Measurements from ENCODE around the gene CDCP1.

CDCP1 gene, protein sequence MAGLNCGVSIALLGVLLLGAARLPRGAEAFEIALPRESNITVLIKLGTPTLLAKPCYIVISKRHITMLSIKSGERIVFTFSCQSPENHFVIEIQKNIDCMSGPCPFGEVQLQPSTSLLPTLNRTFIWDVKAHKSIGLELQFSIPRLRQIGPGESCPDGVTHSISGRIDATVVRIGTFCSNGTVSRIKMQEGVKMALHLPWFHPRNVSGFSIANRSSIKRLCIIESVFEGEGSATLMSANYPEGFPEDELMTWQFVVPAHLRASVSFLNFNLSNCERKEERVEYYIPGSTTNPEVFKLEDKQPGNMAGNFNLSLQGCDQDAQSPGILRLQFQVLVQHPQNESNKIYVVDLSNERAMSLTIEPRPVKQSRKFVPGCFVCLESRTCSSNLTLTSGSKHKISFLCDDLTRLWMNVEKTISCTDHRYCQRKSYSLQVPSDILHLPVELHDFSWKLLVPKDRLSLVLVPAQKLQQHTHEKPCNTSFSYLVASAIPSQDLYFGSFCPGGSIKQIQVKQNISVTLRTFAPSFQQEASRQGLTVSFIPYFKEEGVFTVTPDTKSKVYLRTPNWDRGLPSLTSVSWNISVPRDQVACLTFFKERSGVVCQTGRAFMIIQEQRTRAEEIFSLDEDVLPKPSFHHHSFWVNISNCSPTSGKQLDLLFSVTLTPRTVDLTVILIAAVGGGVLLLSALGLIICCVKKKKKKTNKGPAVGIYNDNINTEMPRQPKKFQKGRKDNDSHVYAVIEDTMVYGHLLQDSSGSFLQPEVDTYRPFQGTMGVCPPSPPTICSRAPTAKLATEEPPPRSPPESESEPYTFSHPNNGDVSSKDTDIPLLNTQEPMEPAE

DNA sequence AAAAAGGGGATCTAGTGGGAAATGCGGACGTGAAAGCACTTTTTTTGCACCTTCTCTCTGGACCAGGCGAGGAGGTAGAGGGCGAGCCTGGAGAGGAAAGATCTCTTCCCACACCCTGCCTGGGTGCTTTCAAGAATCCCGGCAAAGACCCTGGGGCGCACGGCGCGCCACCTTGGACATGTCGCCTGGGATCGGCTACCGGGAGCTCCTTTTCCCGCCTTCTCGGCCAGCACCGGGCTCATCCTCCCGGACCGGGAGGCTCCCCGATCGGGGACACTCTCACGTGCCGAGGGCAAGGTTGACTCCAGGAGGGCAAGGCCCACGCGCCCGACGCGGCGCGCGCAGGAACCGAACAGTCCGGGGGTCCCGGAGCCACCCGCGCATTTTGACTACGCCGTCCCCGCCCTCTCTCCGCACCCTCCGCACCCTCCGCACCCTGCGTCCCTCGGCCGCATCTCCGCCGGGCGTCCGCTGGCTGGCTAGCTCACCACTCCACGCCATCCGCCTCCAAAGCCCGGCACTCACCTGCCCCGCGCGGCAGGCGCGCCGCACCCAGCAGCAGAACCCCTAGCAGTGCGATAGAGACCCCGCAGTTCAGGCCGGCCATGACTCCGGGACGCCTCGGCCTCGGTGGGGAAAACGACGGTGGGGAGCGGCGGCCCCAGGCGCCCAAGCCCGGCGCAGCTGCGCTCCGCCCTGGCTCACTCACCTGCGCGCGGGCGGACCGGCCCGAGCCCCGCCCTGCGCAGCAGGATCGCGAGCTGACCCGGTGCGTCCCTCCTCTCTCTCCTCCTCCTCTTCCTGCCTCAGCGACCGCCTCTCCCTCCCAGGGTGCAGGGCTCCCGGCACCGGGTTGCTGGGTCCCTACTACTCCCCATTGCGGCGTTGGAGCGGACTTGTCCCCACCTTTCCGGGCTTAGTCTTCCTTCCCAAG lies at the start of gene CDCP1:
Gene CDCP1 (minus strand): TSS at position 698 of the 934 bp plus-strand sequence. CDS start 91 bp downstream, at position 607.
- no peak for DNase-seq

DNA sequence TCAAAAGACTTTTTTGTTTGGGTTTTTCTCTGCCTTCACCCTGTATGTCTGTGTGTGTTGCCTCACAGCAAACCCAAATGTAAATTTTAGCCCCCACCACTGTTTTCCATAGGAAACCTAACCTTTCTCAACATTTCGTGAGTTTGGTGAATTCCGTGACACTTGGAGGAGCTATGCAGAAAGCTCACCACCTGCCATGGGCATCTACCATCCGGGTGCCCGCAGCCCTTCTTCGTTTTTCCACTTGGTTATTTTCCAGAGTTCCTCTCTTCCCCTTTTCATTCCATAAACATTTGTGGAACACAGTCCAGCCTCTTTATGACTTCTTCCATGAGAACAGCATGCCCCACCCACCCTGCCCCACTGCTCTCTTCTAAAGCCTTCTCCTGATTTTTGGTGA lies 48.6 kb upstream of the CDCP1 start:
- no peak for DNase-seq

DNA sequence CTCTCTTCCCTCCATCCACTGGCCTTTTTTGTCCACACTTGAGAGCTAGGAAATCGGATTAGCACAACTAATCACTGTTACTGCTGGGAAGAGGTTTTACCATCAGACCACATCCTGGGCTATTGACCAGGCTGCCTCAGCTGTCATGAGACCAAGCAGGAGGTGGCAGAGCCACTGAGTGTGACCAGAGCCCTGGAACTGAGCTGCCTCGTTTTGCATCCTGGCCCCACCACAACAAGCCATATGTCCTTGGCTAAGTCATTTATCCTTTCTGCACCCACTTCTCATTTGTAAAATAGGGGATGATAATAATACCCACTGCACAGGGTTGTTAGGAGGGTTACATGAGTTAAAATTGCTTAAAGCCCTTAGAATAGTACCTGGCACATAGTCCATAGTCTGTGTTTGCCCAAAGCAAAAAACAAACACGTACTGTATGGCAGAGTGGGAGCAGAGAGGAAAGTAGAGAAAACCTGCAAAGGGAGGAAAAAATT lies 45.8 kb upstream of the CDCP1 start:
- DNase-seq, result no peak

DNA sequence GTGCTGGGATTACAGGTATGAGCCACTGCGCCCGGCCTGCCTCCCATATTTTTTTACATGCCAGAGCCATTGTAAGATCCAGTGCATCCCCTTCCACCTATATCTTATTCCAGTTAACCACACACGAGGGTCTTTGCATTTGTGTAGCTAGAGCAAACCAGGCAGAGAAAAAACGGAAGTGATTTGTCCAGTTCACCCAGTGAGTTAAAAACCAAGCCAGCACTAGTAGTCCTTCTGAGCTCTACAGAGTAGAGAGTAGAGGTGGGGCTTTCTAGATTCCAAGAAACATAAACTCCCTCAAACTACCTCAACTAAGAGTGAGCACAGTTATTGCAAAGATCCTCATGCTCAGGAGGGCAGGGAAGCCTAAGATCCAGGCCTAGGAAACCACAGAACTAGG lies 45.2 kb upstream of the CDCP1 start:
- DNase-seq, result no peak

DNA sequence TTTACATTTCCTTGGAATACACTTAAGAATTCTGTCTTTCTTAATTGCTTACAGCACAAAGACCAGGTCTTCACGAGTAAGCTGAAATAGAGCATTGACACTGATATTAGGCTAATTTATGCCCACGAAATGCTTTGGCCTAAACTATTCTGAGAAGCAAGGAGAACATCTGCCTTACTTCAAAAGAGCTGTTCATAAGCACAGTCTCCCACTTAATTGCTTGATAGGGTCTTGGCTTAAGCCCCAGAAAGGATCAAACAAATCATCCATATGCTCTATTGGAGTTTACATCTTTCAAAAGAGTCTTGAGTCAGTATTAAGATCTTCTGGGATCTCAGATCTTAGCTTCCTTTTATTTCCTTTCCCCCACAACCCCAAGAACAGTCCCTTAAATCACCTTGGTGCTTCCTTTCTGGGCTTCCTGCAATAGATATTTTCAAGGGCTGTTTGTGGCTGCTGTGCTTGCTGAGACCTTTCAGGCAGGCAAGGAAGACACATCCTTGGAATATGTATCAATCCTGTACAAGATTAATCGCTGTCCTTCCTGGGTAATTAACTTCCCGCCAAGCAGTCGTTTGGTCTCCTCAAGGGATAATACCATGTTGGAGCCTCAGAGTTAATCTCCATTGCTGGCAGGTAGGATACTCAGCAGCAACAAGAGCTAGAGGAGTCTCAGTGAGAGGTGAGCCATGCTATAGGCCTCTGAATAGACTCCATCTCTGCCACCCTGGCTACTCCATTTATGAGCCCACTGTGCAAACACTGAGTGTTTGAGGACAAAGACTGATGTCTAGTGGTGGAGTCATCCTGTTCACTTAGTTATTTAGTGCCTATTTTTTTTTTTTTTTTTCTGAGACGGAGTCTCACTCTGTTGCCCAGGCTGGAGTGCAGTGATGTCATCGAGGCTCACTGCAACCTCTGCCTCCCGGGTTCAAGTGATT lies 42.8 kb upstream of the CDCP1 start:
- DNase-seq, result no peak

DNA sequence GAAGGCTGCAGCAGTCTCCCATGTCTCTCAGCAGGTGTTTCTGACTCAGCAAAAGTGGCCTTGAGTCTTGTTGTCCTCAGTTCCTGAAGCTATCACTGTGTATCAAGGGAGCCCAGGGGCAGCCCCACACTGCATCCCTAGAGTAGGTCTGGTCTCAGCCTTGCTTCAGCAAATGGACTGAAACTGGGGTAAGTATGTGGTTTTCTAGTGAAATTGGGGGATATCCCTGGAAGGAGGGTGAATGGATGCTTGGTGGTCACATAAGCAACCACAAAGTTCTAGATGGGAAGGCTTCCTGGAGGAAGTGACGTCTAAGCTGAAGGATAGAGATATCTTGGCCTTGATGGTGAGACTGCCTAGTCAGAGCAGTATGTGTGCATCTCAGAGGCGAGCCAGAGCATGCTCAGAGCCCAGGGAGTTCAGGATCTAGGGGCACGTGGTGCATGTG lies 41.5 kb upstream of the CDCP1 start:
- no peak for DNase-seq

DNA sequence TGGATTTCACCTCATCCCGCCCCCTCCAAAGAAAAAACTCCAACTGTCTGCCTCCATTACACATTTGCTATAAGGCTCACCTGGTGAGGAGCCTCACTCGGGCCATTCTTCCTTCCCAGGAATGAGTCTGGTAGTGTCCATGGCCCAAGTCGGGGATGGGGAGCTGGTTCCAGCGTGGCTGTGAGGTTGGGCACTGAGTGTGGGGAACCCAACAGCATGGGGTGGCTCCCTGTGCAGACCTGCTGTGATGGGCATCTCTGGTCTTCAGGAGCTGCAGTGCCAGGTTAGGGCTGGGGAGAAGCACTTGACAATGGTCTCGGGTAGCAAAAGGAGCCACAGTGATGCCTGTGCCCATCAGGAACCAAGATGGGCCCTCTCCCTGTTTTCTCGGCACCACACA lies 40.7 kb upstream of the CDCP1 start:
- no peak for DNase-seq

DNA sequence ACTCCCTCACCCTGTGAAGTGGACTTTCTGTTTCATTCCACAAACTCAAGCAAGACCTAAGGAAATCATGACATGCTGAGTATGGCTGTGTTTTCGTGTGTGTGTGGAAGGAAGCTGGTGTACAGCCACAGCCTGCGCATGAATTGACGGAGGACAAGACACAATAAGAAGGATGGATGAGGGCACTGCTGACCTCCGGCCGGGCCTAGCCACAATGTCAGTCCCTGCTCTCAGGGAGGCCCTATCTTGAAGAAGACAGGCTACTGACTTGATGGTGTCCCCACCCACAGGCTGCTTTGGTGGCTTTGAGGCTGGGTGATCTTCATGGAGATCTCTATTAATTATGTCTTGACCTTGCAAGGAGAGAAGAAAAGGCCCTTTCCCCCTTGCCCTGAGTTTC lies 39.3 kb upstream of the CDCP1 start:
- DNase-seq, result no peak

DNA sequence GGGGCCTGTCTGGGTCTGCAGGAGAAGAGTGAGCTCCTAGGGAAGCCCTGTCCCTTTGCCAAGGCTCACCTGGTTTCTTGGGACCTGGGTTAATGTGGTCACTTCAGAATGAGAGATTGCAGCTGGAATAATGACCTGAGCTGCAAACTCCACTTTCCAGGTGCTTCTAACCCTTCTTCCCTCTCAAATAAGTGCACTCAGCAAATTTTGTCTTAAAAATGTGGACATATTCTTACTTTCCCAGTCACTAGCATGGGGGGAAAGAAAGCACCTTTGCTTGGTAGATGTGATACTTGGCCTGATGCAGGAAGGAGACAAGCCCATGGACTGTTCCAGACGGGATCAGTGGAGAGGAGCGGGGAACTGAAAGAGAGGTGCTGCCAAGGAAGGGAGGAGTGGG lies 38.9 kb upstream of the CDCP1 start:
- DNase-seq, result no peak

DNA sequence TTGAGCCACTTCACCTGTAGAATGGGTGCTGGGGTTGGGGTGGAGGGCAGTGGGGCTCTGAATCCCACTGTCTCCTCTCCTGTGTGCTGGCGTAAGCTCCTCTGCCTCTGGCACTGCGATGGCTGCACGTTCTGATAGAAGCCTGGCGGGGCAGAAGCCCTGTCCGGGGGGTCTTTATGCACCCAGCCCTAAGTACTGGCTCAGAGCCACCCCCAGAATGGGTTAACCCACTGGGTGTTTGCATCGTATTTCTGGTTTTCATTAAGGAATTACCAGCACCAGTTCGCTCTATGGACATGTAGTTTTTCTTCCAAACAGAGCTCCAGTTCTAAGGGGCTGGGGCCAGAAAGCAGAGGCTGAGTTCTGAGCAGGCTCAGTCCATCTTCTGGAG lies 37.7 kb upstream of the CDCP1 start:
- no peak for DNase-seq

DNA sequence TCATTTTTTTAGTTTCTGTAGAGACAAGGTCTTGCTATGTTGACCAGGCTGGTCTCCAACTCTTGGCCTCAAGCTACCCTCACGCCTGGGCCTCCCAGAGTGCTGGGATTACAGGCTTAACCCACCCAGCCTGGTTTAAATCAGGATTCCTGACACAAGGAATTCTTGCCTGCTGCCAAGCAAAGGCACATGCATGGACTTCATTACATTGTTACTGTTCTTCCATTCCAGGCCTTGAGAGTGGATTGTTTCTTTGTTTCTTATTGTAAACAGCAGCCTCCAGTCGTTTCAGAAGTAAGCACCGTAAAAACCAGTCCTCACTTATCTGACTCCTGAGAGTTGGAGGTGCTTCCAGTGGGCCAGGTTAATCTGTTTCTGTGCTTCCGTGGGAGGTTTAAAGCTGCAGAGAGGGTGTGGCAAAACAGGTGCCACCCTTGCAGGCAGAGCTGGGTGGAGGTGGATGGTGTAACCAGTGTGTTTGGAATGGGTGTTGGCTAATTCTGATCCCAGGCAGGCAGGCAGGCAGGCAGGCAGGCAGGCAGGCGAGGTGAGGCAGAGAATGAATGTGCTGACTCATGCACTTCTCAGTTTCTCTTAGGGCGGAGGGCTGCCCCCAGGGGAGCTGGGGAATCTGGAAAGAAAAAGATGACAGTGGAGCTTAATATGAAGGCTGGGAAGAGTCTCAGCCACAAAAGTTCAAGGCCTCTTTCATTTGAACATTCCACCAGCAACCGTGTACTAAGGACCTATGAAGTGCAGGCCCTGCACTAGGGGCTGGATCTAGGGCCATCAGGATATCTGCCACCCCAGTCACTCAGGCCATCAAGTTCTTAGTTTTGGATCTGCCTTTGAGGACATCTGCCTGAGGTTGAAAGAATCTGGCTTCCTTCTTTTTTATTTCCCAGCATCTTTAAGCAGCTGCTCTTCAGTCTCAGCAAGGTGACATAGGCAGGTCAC lies 37.0 kb upstream of the CDCP1 start:
- no peak for DNase-seq

DNA sequence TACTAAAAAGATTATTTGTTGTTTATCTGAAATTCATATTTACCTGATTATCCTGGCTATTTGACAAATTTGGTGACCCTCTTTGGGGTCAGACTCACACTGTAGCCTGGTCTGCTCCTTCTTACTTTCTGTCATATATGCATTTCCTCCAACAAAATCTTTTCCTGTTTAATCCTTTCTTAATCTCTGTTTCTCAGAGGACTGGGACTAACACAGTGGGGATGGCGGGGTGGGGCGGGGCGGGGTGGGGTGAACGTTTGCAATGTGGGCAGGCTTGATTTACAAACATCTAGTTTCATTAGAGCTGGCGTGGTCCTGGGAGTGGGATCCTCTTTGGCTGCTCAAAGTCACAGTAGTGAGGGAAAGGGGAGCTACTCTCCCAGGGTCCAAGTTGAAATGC lies 35.3 kb upstream of the CDCP1 start:
- DNase-seq, result no peak

DNA sequence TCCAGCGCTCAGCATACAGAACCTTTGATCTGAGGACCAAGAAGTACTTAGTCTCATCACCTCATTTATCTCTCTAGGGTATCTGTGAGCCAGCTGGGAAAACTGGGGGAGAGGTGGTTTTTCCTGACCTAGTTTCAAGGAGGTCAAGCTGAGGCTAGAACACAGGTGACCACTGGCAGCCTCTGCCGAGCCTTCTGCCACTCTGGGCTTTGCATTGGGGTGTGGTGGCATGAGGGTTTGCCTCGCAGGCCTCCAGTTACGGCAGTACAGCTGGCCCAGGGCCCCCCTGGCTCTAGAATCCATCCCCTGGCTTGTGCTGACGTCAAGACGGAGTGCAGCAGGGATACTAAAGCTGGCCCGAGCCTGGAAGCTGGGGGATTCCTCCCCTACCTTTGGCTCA lies 34.7 kb upstream of the CDCP1 start:
- no peak for DNase-seq

DNA sequence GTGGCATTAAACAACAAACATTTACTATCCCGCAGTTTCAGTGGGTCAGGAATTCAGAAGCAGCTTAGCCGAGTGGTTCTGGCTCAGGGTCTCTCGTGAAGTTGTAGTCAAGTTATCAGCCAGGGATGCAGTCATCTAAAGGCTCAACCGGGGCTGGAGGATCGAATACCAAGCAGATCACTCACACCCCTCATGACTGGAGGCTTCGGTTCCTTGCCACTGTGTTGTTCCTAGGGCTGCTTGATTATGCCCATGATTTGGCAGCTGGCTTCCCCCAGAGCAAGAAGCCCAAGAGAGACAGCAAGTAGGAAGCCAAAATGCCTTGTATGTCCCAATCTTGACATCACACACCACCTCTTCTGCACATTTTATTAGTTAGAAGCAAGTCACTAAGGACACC lies 33.9 kb upstream of the CDCP1 start:
- DNase-seq, result no peak

DNA sequence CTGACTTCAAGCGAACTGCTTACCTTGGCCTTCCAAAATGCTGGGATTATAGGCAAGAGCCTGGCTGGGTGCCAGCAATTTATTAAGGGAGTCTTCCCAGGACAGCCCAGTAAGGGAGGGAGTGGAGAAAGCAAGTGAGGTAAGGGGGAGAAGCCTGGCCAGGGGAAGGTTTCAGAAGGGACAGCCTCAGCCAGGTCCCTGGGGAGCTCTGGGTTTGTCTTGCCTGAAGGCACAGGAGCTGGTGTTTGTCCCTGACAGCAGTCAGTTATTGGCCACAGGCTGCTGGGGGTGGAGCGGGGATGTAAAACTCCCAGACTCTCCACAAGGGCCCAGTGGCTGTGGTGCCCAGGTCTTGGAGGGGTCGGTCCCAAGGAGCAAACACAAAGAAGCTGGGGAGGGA lies 33.0 kb upstream of the CDCP1 start:
- DNase-seq, result no peak

DNA sequence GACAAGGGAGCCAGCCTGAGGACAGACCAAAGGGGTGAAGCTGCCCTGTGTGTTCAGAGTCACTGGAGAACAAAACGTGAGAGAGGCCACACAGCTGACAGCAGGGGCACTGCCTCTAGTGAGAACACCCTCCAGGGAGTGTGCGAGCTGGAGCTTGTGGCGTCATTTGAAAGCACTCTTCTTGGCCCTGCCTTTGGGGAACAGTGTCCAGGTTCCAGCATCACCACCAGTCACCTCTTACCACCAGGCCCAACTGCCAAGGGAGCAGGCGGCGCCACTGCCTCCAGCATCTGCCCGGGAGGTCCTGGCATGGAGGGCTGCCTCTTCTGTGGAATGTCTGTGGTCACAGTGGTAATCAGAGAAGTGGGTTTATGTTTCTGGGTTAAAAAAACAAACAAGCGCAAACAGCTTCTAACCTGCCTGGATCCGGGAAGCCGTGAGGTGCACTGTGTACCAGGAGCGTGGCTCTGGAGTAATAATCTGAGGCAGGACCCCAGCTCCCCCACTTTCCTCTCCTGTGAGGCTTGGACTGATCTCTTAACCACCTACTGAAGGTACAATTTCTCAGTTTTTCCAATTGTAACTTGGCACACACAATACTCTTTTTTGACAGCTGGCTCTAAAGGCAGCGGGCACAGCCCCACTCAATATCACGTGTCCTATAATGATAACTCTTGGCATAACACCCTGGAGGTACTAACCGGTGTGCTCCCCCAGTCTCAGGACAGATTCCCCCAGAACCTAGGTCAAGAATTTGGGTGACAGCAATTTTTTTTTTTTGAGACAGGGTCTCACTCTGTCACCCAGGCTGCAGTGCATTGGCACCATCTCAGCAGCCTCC lies 32.2 kb upstream of the CDCP1 start:
- DNase-seq, result no peak

DNA sequence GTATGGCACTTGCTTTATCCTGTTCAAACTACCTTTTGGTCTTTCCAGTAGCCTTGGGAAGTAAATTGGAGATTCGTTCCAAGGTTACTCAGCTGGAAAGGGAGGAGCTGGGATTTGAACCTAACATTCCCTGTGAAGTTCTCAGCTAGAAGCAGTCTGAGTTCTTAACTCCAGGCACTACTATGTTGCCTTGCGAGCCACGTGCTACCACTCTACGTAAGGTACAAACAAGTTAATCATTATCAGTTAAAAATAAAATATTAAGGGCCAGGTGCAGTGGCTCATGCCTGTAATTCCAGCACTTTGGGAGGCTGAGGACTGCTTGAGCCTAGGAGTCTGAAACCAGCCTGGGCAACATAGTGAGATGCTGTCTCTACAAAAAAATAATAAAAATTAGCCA lies 30.7 kb upstream of the CDCP1 start:
- no peak for DNase-seq

DNA sequence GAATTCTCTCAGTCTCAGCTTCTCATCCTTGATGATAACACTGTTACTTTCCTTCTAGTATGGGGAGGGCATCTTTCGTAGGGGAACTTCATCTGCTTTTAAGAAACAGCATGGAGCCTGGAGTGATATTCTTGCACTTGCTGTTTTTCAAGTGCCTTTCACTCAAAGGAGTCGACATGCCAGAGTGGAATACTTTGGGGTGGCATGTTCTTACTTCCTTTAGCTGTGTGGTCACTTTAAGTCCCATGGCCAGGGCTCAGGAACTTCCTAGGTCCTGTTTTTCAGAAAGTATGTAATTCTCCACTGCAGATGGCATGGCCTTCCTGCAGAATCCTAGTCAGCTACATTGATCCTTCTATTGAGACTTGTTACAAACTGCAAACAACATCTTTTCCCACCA lies 28.1 kb upstream of the CDCP1 start:
- DNase-seq, result no peak

DNA sequence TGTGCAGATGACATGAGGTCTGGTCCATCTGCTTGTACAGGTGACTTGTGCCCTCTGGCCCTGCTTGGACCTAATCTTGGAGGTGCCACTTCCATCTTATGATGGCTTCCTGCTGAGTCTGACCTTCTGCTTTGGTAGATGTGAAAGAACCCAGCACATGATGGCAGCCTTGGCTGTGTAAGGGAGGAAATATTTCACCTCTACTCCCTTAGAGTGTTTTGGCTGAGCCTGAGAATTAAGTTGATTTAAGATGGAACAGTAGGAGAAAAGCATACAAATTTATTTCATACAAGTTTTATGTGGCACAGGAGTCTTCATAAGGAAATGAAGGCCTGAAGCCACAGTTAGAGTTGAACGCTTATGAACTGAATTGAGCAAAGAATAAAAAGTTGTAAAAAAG lies 27.6 kb upstream of the CDCP1 start:
- DNase-seq, result no peak

DNA sequence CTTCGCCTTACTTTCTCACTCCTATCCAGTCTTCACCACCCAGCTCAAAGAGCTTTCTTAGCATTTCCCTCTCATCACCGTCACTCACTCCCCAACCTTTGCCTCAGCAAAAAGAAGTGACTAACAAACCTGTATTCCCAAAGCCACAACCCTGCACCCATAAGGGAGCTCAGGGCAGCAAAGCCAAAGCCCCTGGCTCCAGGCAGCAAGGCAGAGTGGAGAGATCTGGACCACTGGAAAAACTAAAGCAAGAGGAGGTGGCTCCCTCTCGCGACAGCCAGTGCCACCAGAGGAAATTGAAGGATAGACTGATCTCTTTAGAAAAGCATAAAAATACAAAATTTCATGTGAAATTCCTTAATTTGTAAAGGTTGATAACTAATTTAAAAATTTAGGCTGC lies 25.1 kb upstream of the CDCP1 start:
- DNase-seq, result no peak

Measured in CD4-positive, alpha-beta T cell treated with Interleukin-10 for 1 hour (primary cell).